Right atrium auricular region (tissue), 2 donors: Measurements from ENCODE around the gene REG4. TPM values are rescaled to one million over a fixed set of nuclear protein-coding genes. Genes with fewer than 3 reads are reported as not detected.
A peak's percentile ranks its signal among the peaks of the same experiment; 100 is the strongest.

Experiments used
- DNase-seq: peaks from one replicate; pipeline ENCODE4 v3.0.0-alpha.2; 2019; ENCODE audit warnings: low spot score
- H3K27ac ChIP-seq, 2 donors: fragments of 200-600 bp; sonication (generic); 1 replicate in 1 of 2; 2 replicates in 1 of 2; pipeline ENCODE4 v1.5.1; 2016 to 2019
- H3K27me3 ChIP-seq, 2 donors: fragments of 200-600 bp; sonication (generic); one replicate each; pipeline versions ENCODE4 v1.5.1 to v1.6.0; 2017 to 2019
- H3K36me3 ChIP-seq: fragments of 200-600 bp; sonication (generic); one replicate; pipeline ENCODE4 v1.5.1; 2016
- H3K4me1 ChIP-seq, 2 donors: fragments of 200-600 bp; sonication (generic); one replicate each; pipeline versions ENCODE4 v1.5.1 to v1.6.0; 2017 to 2019
- H3K4me3 ChIP-seq, 2 donors: fragments of 200-600 bp; sonication (generic); 1 replicate in 1 of 2; 2 replicates in 1 of 2; pipeline ENCODE4 v1.5.1; 2017 to 2019; ENCODE audit warnings: mild to moderate bottlenecking in 1 of 2, moderate library complexity in 1 of 2
- H3K9me3 ChIP-seq, 2 donors: fragments of 200-600 bp; sonication (generic); one replicate each; pipeline ENCODE4 v1.5.1; 2019
- CTCF ChIP-seq, 2 donors: fragments of 200-600 bp; sonication (generic); IDR thresholded peaks; one replicate each; pipeline ENCODE4 v1.5.1; 2019; ENCODE audit warnings: antibody characterized with exemption in 2 of 2
- total RNA-seq, 2 donors: library from RNA; depleted of rRNA; stranded (reverse); fragments of >200 nt; gene quantifications; one replicate each; pipeline ENCODE4 v1.1.0, GENCODE V29; 2016

REG4 gene
- total RNA-seq, 2 donors from 2014 or later = not detected

- DNase-seq = no peak
- H3K4me1 ChIP-seq = peaks cover 0 to 18% of the 10 kb centered on the region in 2 donors
- H3K27ac ChIP-seq = peak overlapping the region; percentile 31 to 73
Measured at GRCh38 chr1:119766374-119766794, 44.9 kb downstream of the REG4 start.

GRCh38 chr1:119764220-119764619, 47.0 kb downstream of the REG4 start:
- Histone ChIP-seq H3K27me3 (no peaks in the 10 kb centered on the region), H3K4me3 (no peak overlapping the region), H3K4me1 (peaks cover 0 to 18% of the 10 kb centered on the region in 2 donors), H3K36me3 (no peaks in the 10 kb centered on the region), H3K9me3 (peaks cover 0 to 3% of the 10 kb centered on the region in 2 donors), H3K27ac (no peak overlapping the region)
- DNase-seq = no peak
- TF ChIP-seq CTCF (IDR thresholded peaks at IDR 0.05) = no peak

More at GRCh38 chr1:119766374-119766794, 44.9 kb downstream of the REG4 start:
- Histone ChIP-seq H3K27me3 (no peaks in the 10 kb centered on the region), H3K4me3 (peak overlapping the region in 1 of 2 donors; percentile 1), H3K9me3 (peaks cover 0 to 3% of the 10 kb centered on the region in 2 donors), H3K36me3 (no peaks in the 10 kb centered on the region)
- no peak for TF ChIP-seq CTCF (IDR thresholded peaks at IDR 0.05)

GRCh38 chr1:119762953-119763352, 48.3 kb downstream of the REG4 start:
- peaks cover 0 to 3% of the 10 kb centered on the region in 2 donors for H3K9me3 ChIP-seq
- no peak for TF ChIP-seq CTCF (IDR thresholded peaks at IDR 0.05)
- H3K4me3 ChIP-seq = no peak overlapping the region
- H3K27ac ChIP-seq = no peak overlapping the region
- peaks cover 0 to 10% of the 10 kb centered on the region in 2 donors for H3K4me1 ChIP-seq
- no peak for DNase-seq
- H3K27me3 ChIP-seq = no peaks in the 10 kb centered on the region
- H3K36me3 ChIP-seq = no peaks in the 10 kb centered on the region

- TF ChIP-seq CTCF (IDR thresholded peaks at IDR 0.05) = no peak
- DNase-seq = no peak
- Histone ChIP-seq H3K4me1 (peaks cover 0 to 10% of the 10 kb centered on the region in 2 donors), H3K9me3 (peaks cover 0 to 3% of the 10 kb centered on the region in 2 donors), H3K4me3 (no peak overlapping the region), H3K27me3 (no peaks in the 10 kb centered on the region), H3K27ac (no peak overlapping the region), H3K36me3 (no peaks in the 10 kb centered on the region)
Measured at GRCh38 chr1:119762409-119762808, 48.9 kb downstream of the REG4 start.

GRCh38 chr1:119758584-119758983, 52.7 kb downstream of the REG4 start:
- H3K4me3 ChIP-seq = no peak overlapping the region
- DNase-seq = no peak
- no peak overlapping the region for H3K27ac ChIP-seq
- no peaks in the 10 kb centered on the region for H3K4me1 ChIP-seq
- no peak for TF ChIP-seq CTCF (IDR thresholded peaks at IDR 0.05)
- no peaks in the 10 kb centered on the region for H3K9me3 ChIP-seq
- H3K27me3 ChIP-seq = no peaks in the 10 kb centered on the region
- H3K36me3 ChIP-seq = no peaks in the 10 kb centered on the region

GRCh38 chr1:119752592-119752991, 58.7 kb downstream of the REG4 start:
- Histone ChIP-seq H3K36me3 (no peaks in the 10 kb centered on the region), H3K4me3 (no peak overlapping the region), H3K27ac (no peak overlapping the region), H3K4me1 (no peaks in the 10 kb centered on the region), H3K27me3 (no peaks in the 10 kb centered on the region), H3K9me3 (no peaks in the 10 kb centered on the region)
- TF ChIP-seq CTCF (IDR thresholded peaks at IDR 0.05) = no peak
- no peak for DNase-seq
